ENCODE measurements around the gene ALDH2.
"Not testable (repeated sequence)": the region's sequence is repeated elsewhere in the genome, so short reads cannot be mapped to it uniquely, and the experiment has no call there.

ALDH2 gene

GRCh38 chr12:111766608-111767361 is at the start of gene ALDH2:
Gene ALDH2, plus strand, starts transcription at chr12:111766933. Its CDS starts 50 bp downstream, at chr12:111766983.
- Histone ChIP-seq H3K27me3 (ENCODE audit: control insufficient read depth, insufficient read depth, low read length) (no peaks in the 10 kb centered on the region), H3K4me1 (ENCODE audit: control insufficient read depth, insufficient read depth, low read length) (peaks cover 2% of the 10 kb centered on the region; the same call in 1 of the 2 replicates), H3K4me3 (ENCODE audit: low read length) (peak within 1 kb of the TSS; percentile 71), H3K27ac (ENCODE audit: low read length) (no peak within 1 kb of the TSS), H3K9me3 (ENCODE audit: control insufficient read depth, insufficient read depth, low read length) (no peaks in the 10 kb centered on the region), H3K36me3 (ENCODE audit: control insufficient read depth, insufficient read depth, low read length) (no peaks in the 10 kb centered on the region)
- WGBS (ENCODE audit: insufficient coverage, insufficient read length) = no CpG with 5 or more reads among the region's 73 CpGs
- peak; percentile 54 for DNase-seq (ENCODE audit: low read depth, low spot score)

GRCh38 chr12:111719316-111719715 is 47.4 kb upstream of the ALDH2 start:
- H3K27me3 ChIP-seq (ENCODE audit: control insufficient read depth, insufficient read depth, low read length); H3K27ac ChIP-seq (ENCODE audit: low read length); H3K9me3 ChIP-seq (ENCODE audit: control insufficient read depth, insufficient read depth, low read length); H3K4me3 ChIP-seq (ENCODE audit: low read length); DNase-seq (ENCODE audit: low read depth, low spot score); H3K4me1 ChIP-seq (ENCODE audit: control insufficient read depth, insufficient read depth, low read length); H3K36me3 ChIP-seq (ENCODE audit: control insufficient read depth, insufficient read depth, low read length): not testable (repeated sequence)
- WGBS (ENCODE audit: insufficient coverage, insufficient read length) = no CpG with 5 or more reads among the region's 10 CpGs

DNA sequence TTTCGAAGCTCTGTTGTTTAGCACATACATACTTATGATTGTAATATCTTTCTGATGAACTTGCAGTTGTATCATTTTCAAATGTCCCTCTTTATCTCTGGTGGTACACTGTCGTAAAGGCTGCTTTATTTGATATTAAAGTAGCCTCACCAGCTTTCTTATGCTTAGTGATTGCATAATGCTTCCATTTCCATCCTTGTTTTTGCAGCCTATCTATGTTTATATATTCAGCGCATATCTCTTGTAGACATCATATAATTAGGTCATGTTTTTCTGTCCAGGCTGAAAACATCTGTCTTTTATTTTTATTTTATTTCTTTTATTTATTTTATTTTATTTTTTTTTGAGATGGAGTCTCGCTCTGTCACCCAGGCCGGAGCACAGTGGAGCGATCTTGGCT is 46.3 kb upstream of the ALDH2 start:
- Histone ChIP-seq H3K27ac (ENCODE audit: low read length) (no peak overlapping the region), H3K27me3 (ENCODE audit: control insufficient read depth, insufficient read depth, low read length) (no peaks in the 10 kb centered on the region), H3K9me3 (ENCODE audit: control insufficient read depth, insufficient read depth, low read length) (no peaks in the 10 kb centered on the region), H3K4me3 (ENCODE audit: low read length) (no peak overlapping the region), H3K4me1 (ENCODE audit: control insufficient read depth, insufficient read depth, low read length) (no peaks in the 10 kb centered on the region), H3K36me3 (ENCODE audit: control insufficient read depth, insufficient read depth, low read length) (no peaks in the 10 kb centered on the region; the same call in 1 of the 2 replicates)
- WGBS (ENCODE audit: insufficient coverage, insufficient read length) = no CpG with 5 or more reads among the region's 6 CpGs
- DNase-seq (ENCODE audit: low read depth, low spot score) = no peak

GRCh38 chr12:111723646-111724360 is 42.9 kb upstream of the ALDH2 start:
- H3K4me1 ChIP-seq (ENCODE audit: control insufficient read depth, insufficient read depth, low read length); H3K36me3 ChIP-seq (ENCODE audit: control insufficient read depth, insufficient read depth, low read length); H3K4me3 ChIP-seq (ENCODE audit: low read length); H3K27ac ChIP-seq (ENCODE audit: low read length); H3K27me3 ChIP-seq (ENCODE audit: control insufficient read depth, insufficient read depth, low read length); H3K9me3 ChIP-seq (ENCODE audit: control insufficient read depth, insufficient read depth, low read length); DNase-seq (ENCODE audit: low read depth, low spot score): not testable (repeated sequence)
- no CpG with 5 or more reads among the region's 46 CpGs for WGBS (ENCODE audit: insufficient coverage, insufficient read length)

GRCh38 chr12:111728795-111729194 is 37.9 kb upstream of the ALDH2 start:
- DNase-seq (ENCODE audit: low read depth, low spot score) = no peak
- Histone ChIP-seq H3K4me1 (ENCODE audit: control insufficient read depth, insufficient read depth, low read length) (no peaks in the 10 kb centered on the region), H3K9me3 (ENCODE audit: control insufficient read depth, insufficient read depth, low read length) (no peaks in the 10 kb centered on the region), H3K27me3 (ENCODE audit: control insufficient read depth, insufficient read depth, low read length) (no peaks in the 10 kb centered on the region), H3K27ac (ENCODE audit: low read length) (no peak overlapping the region), H3K36me3 (ENCODE audit: control insufficient read depth, insufficient read depth, low read length) (no peaks in the 10 kb centered on the region), H3K4me3 (ENCODE audit: low read length) (no peak overlapping the region)
- no CpG with 5 or more reads among the region's 2 CpGs for WGBS (ENCODE audit: insufficient coverage, insufficient read length)

GRCh38 chr12:111730420-111730819 is 36.3 kb upstream of the ALDH2 start:
- Histone ChIP-seq H3K4me3 (ENCODE audit: low read length) (no peak overlapping the region), H3K9me3 (ENCODE audit: control insufficient read depth, insufficient read depth, low read length) (no peaks in the 10 kb centered on the region), H3K27me3 (ENCODE audit: control insufficient read depth, insufficient read depth, low read length) (no peaks in the 10 kb centered on the region), H3K4me1 (ENCODE audit: control insufficient read depth, insufficient read depth, low read length) (no peaks in the 10 kb centered on the region), H3K36me3 (ENCODE audit: control insufficient read depth, insufficient read depth, low read length) (no peaks in the 10 kb centered on the region), H3K27ac (ENCODE audit: low read length) (no peak overlapping the region)
- WGBS (ENCODE audit: insufficient coverage, insufficient read length) = no CpG with 5 or more reads among the region's 9 CpGs
- no peak for DNase-seq (ENCODE audit: low read depth, low spot score)

- Histone ChIP-seq H3K36me3 (ENCODE audit: control insufficient read depth, insufficient read depth, low read length) (no peaks in the 10 kb centered on the region), H3K9me3 (ENCODE audit: control insufficient read depth, insufficient read depth, low read length) (no peaks in the 10 kb centered on the region), H3K27me3 (ENCODE audit: control insufficient read depth, insufficient read depth, low read length) (no peaks in the 10 kb centered on the region), H3K27ac (ENCODE audit: low read length) (no peak overlapping the region), H3K4me3 (ENCODE audit: low read length) (no peak overlapping the region), H3K4me1 (ENCODE audit: control insufficient read depth, insufficient read depth, low read length) (no peaks in the 10 kb centered on the region)
- DNase-seq (ENCODE audit: low read depth, low spot score) = no peak
- no CpG with 5 or more reads among the region's 4 CpGs for WGBS (ENCODE audit: insufficient coverage, insufficient read length)
Observed at GRCh38 chr12:111732786-111733185, 33.9 kb upstream of the ALDH2 start.

DNA sequence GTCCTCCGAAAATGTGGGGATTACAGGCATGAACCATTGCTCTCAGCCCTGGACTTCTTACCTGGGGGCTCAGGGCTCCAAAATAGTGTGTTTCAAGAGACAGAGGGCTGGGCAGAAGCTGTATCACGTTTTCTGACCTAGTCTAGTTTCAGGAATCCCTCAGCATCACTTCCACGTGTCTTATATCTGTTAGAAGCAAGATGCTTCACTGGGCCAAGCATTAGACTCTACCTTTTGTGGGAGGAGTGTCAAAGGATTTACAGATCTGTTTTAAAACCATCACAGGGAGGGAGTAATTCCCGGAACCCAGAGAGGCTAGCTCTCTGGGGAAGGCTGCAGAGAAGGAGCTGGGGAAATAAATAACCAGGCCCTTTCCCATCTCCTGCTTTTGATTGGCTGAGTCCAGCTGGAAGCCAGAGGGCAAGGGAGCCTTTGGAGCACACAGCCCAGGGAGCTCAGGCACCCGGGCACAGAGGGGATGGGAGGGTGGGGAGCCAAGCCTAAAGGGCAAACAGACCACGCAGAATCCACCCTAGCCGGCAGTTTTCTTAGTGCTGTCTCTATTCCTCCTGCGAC is 33.3 kb upstream of the ALDH2 start:
- no CpG with 5 or more reads among the region's 8 CpGs for WGBS (ENCODE audit: insufficient coverage, insufficient read length)
- no peak overlapping the region for H3K27ac ChIP-seq (ENCODE audit: low read length)
- H3K27me3 ChIP-seq (ENCODE audit: control insufficient read depth, insufficient read depth, low read length) = no peaks in the 10 kb centered on the region
- H3K9me3 ChIP-seq (ENCODE audit: control insufficient read depth, insufficient read depth, low read length) = no peaks in the 10 kb centered on the region
- H3K4me3 ChIP-seq (ENCODE audit: low read length) = no peak overlapping the region
- no peaks in the 10 kb centered on the region for H3K4me1 ChIP-seq (ENCODE audit: control insufficient read depth, insufficient read depth, low read length)
- DNase-seq (ENCODE audit: low read depth, low spot score) = no peak
- H3K36me3 ChIP-seq (ENCODE audit: control insufficient read depth, insufficient read depth, low read length) = no peaks in the 10 kb centered on the region

- 100% methylated on average over 1 of the region's 9 CpGs for WGBS (ENCODE audit: insufficient coverage, insufficient read length)
- not testable (repeated sequence) for H3K4me3 ChIP-seq (ENCODE audit: low read length); DNase-seq (ENCODE audit: low read depth, low spot score); H3K27me3 ChIP-seq (ENCODE audit: control insufficient read depth, insufficient read depth, low read length); H3K36me3 ChIP-seq (ENCODE audit: control insufficient read depth, insufficient read depth, low read length); H3K27ac ChIP-seq (ENCODE audit: low read length); H3K9me3 ChIP-seq (ENCODE audit: control insufficient read depth, insufficient read depth, low read length); H3K4me1 ChIP-seq (ENCODE audit: control insufficient read depth, insufficient read depth, low read length)
Observed at GRCh38 chr12:111739524-111739923, 27.2 kb upstream of the ALDH2 start.

DNA sequence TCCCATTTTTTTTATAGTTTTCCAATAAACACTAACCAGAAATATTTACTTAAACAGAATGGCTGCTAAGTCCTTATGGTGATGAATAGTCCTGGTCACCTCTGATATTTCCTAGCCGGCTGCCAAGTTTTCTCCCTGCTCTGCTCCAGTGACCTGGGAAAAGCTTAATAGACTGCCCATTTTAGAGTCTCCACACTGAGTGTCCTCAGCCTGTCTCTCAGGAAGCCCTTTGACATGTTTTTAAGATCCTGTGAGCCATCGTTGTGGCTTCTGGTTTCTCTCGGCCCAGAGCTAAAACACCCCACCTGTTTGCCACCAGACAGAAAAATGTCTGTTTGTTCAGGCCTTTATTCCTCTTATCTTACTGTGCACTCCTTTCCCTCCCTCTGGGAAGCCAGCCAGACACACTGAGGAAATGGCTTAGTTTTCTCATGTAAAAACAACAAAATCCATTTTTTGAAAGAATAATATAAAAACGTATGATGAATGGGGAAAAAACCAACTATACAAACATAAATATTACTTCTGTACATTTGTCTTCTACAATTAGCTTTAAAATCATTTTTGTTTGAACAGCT is 25.4 kb upstream of the ALDH2 start:
- H3K36me3 ChIP-seq (ENCODE audit: control insufficient read depth, insufficient read depth, low read length) = peaks cover 8% of the 10 kb centered on the region
- H3K4me1 ChIP-seq (ENCODE audit: control insufficient read depth, insufficient read depth, low read length) = no peaks in the 10 kb centered on the region
- no peaks in the 10 kb centered on the region for H3K27me3 ChIP-seq (ENCODE audit: control insufficient read depth, insufficient read depth, low read length)
- no peaks in the 10 kb centered on the region for H3K9me3 ChIP-seq (ENCODE audit: control insufficient read depth, insufficient read depth, low read length)
- H3K4me3 ChIP-seq (ENCODE audit: low read length) = no peak overlapping the region
- no peak overlapping the region for H3K27ac ChIP-seq (ENCODE audit: low read length)
- WGBS (ENCODE audit: insufficient coverage, insufficient read length) = no CpG with 5 or more reads among the region's 4 CpGs
- no peak for DNase-seq (ENCODE audit: low read depth, low spot score)
